HEK293 (cell line): Measurements from ENCODE around the gene RFX4.

Source experiments
- CTCF ChIA-PET: fragments of 350-600 bp; formaldehyde crosslinking; extraction: SDS; loops from one replicate; lab custom pipeline; 2021; ENCODE audit warnings: antibody characterized with exemption; lab: Yijun Ruan, JAX
- POLR2A ChIA-PET: fragments of 300-600 bp; formaldehyde crosslinking; extraction: SDS; loops from one replicate; lab custom pipeline; 2020; ENCODE audit warnings: antibody characterized with exemption, inconsistent platforms; lab: Yijun Ruan, JAX
- H3K27ac ChIP-seq: fragments of 200-500 bp; sonication (Bioruptor generic); 2 replicates; pipeline ENCODE4 v1.5.1; 2014; ENCODE audit warnings: low read depth, low read length, control low read depth, inconsistent platforms; ENCODE audit errors: extremely low read depth
- H3K36me3 ChIP-seq, 2 experiments: fragments of 200-500 bp in 1 of 2; sonication (Bioruptor generic) in 1 of 2; 1 replicate in 1 of 2; 2 replicates in 1 of 2; pipeline ENCODE4 v1.5.1; 2014 to 2017; ENCODE audit warnings: inconsistent platforms in 2 of 2, low read length in 2 of 2; ENCODE audit not compliant: control insufficient read depth in 2 of 2, insufficient read depth in 1 of 2
- H3K4me1 ChIP-seq: fragments of 200-500 bp; sonication (Bioruptor generic); 2 replicates; pipeline ENCODE4 v1.5.1; 2014; ENCODE audit warnings: mild to moderate bottlenecking, low read length, inconsistent platforms; ENCODE audit not compliant: control insufficient read depth, insufficient read depth
- H3K4me3 ChIP-seq: 2 replicates; pipeline ENCODE4 v1.5.1; 2011; ENCODE audit warnings: low read depth, mild to moderate bottlenecking, control low read depth, low read length, moderate library complexity
- H3K9me3 ChIP-seq: fragments of 200-500 bp; sonication (Bioruptor generic); 2 replicates; pipeline ENCODE4 v1.5.1; 2014; ENCODE audit warnings: low read depth, low read length, inconsistent platforms; ENCODE audit not compliant: control insufficient read depth, insufficient read depth
- EGR2 ChIP-seq: fragments of 450-650 bp; formaldehyde crosslinking; IDR thresholded peaks from 2 replicates; pipeline ENCODE4 v1.5.1; 2016; ENCODE audit warnings: low read depth, missing biosample characterization, missing genetic modification characterization
- FEZF1 ChIP-seq: fragments of 450-650 bp; formaldehyde crosslinking; IDR thresholded peaks from 2 replicates; pipeline ENCODE4 v1.5.1; 2016; ENCODE audit warnings: missing biosample characterization, missing genetic modification characterization
- GLIS1 ChIP-seq: fragments of 450-650 bp; formaldehyde crosslinking; IDR thresholded peaks from 2 replicates; pipeline ENCODE4 v1.5.1; 2016; ENCODE audit warnings: missing biosample characterization, missing genetic modification characterization
- MYNN ChIP-seq: fragments of 450-650 bp; formaldehyde crosslinking; IDR thresholded peaks from 2 replicates; pipeline ENCODE4 v1.5.1; 2016; ENCODE audit warnings: missing biosample characterization, missing genetic modification characterization, borderline replicate concordance
- ZBTB48 ChIP-seq: fragments of 450-650 bp; formaldehyde crosslinking; IDR thresholded peaks from 2 replicates; pipeline ENCODE4 v1.5.1; 2016; ENCODE audit warnings: missing biosample characterization, missing genetic modification characterization
- ZNF121 ChIP-seq: fragments of 450-650 bp; formaldehyde crosslinking; IDR thresholded peaks from 2 replicates; pipeline ENCODE4 v1.5.1; 2016; ENCODE audit warnings: missing biosample characterization, missing genetic modification characterization
- ZNF211 ChIP-seq: fragments of 450-650 bp; formaldehyde crosslinking; IDR thresholded peaks from 2 replicates; pipeline ENCODE4 v1.5.1; 2016; ENCODE audit warnings: low read depth, missing biosample characterization, missing genetic modification characterization
- ZNF266 ChIP-seq: fragments of 450-650 bp; formaldehyde crosslinking; IDR thresholded peaks from 2 replicates; pipeline ENCODE4 v1.5.1; 2016; ENCODE audit warnings: missing biosample characterization, missing genetic modification characterization, low read depth
- ZNF280D ChIP-seq: fragments of 450-650 bp; formaldehyde crosslinking; IDR thresholded peaks from 2 replicates; pipeline ENCODE4 v1.5.1; 2016; ENCODE audit warnings: missing biosample characterization, missing genetic modification characterization
- ZNF302 ChIP-seq: fragments of 450-650 bp; formaldehyde crosslinking; IDR thresholded peaks from 2 replicates; pipeline ENCODE4 v1.5.1; 2016; ENCODE audit warnings: missing biosample characterization, missing genetic modification characterization, low read depth
- ZNF488 ChIP-seq: fragments of 450-650 bp; formaldehyde crosslinking; IDR thresholded peaks from 2 replicates; pipeline ENCODE4 v1.5.1; 2016; ENCODE audit warnings: missing biosample characterization, missing genetic modification characterization
- ZNF521 ChIP-seq: fragments of 450-650 bp; formaldehyde crosslinking; IDR thresholded peaks from 2 replicates; pipeline ENCODE4 v1.5.1; 2017; ENCODE audit warnings: missing biosample characterization, mild to moderate bottlenecking, missing genetic modification characterization
- ZNF571 ChIP-seq: fragments of 450-650 bp; formaldehyde crosslinking; IDR thresholded peaks from 2 replicates; pipeline ENCODE4 v1.5.0; 2017; ENCODE audit warnings: missing biosample characterization, missing genetic modification characterization
- ZNF677 ChIP-seq: fragments of 450-650 bp; IDR thresholded peaks from 2 replicates; pipeline ENCODE4 v1.5.0; 2018; ENCODE audit warnings: missing biosample characterization, mild to moderate bottlenecking, missing genetic modification characterization, moderate library complexity
- ZNF707 ChIP-seq: fragments of 450-650 bp; formaldehyde crosslinking; IDR thresholded peaks from 2 replicates; pipeline ENCODE4 v1.5.1; 2016; ENCODE audit warnings: missing biosample characterization, missing genetic modification characterization
- ZNF776 ChIP-seq: fragments of 450-650 bp; formaldehyde crosslinking; IDR thresholded peaks from 2 replicates; pipeline ENCODE4 v1.5.0; 2017; ENCODE audit warnings: missing biosample characterization, missing genetic modification characterization, borderline replicate concordance
- TF ChIP-seq, protein P1 (sequence below): fragments of 450-650 bp; formaldehyde crosslinking; IDR thresholded peaks from 2 replicates; pipeline ENCODE4 v1.5.1; 2016; ENCODE audit warnings: missing biosample characterization, missing genetic modification characterization
- TF ChIP-seq, protein P2 (sequence below): fragments of 450-650 bp; formaldehyde crosslinking; IDR thresholded peaks from 2 replicates; pipeline ENCODE4 v1.5.1; 2016; ENCODE audit warnings: missing biosample characterization, missing genetic modification characterization
- TF ChIP-seq, protein P3 (sequence below): fragments of 450-650 bp; formaldehyde crosslinking; IDR thresholded peaks from 2 replicates; pipeline ENCODE4 v1.5.1; 2016; ENCODE audit warnings: missing biosample characterization, missing genetic modification characterization

Gene RFX4

DNA sequence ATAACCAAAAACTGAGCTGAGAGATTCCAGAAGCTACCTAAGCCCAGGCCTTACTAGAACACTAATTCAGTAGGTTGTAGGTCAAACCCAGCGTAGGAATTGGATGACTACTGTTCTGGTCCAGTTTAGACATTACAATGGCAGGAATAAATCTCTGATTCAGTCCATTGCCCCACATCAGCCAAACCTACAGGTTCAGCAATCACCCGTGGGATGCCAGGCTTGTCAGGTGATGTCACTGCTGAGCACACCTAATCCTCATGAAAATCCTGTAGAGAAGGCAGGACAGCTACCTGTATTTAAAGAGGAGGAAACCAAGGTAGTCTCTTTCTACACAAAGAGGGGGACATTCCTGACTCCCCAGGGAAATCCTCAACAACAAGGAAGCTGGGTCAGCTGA is 63.7 kb downstream of the RFX4 start:
- Histone ChIP-seq H3K9me3 (no peaks in the 10 kb centered on the region), H3K4me1 (no peaks in the 10 kb centered on the region), H3K36me3 (no peaks in the 10 kb centered on the region), H3K27ac (no peak overlapping the region), H3K4me3 (no peak overlapping the region)
- TF ChIP-seq ZNF521 (tag by site-specific recombination): no peak
- no peak for TF ChIP-seq ZNF121
- TF ChIP-seq ZNF571: no peak
- no peak for TF ChIP-seq ZNF776
- TF ChIP-seq FEZF1 (tag by site-specific recombination): no peak
- TF ChIP-seq ZNF266: no peak
- no peak for TF ChIP-seq ZNF280D (tag by site-specific recombination)
- TF ChIP-seq ZBTB48 (tag by site-specific recombination): no peak
- TF ChIP-seq ZNF302 (tag by site-specific recombination): no peak
- no peak for TF ChIP-seq GLIS1 (tag by site-specific recombination)
- TF ChIP-seq, protein P1, sequence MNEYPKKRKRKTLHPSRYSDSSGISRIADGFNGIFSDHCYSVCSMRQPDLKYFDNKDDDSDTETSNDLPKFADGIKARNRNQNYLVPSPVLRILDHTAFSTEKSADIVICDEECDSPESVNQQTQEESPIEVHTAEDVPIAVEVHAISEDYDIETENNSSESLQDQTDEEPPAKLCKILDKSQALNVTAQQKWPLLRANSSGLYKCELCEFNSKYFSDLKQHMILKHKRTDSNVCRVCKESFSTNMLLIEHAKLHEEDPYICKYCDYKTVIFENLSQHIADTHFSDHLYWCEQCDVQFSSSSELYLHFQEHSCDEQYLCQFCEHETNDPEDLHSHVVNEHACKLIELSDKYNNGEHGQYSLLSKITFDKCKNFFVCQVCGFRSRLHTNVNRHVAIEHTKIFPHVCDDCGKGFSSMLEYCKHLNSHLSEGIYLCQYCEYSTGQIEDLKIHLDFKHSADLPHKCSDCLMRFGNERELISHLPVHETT (tag by site-specific recombination): no peak
- TF ChIP-seq, protein P2, sequence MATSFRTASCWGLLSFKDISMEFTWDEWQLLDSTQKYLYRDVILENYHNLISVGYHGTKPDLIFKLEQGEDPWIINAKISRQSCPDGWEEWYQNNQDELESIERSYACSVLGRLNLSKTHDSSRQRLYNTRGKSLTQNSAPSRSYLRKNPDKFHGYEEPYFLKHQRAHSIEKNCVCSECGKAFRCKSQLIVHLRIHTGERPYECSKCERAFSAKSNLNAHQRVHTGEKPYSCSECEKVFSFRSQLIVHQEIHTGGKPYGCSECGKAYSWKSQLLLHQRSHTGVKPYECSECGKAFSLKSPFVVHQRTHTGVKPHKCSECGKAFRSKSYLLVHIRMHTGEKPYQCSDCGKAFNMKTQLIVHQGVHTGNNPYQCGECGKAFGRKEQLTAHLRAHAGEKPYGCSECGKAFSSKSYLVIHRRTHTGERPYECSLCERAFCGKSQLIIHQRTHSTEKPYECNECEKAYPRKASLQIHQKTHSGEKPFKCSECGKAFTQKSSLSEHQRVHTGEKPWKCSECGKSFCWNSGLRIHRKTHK (tag by site-specific recombination): no peak
- no peak for TF ChIP-seq ZNF211 (tag by site-specific recombination)
- TF ChIP-seq, protein P3, sequence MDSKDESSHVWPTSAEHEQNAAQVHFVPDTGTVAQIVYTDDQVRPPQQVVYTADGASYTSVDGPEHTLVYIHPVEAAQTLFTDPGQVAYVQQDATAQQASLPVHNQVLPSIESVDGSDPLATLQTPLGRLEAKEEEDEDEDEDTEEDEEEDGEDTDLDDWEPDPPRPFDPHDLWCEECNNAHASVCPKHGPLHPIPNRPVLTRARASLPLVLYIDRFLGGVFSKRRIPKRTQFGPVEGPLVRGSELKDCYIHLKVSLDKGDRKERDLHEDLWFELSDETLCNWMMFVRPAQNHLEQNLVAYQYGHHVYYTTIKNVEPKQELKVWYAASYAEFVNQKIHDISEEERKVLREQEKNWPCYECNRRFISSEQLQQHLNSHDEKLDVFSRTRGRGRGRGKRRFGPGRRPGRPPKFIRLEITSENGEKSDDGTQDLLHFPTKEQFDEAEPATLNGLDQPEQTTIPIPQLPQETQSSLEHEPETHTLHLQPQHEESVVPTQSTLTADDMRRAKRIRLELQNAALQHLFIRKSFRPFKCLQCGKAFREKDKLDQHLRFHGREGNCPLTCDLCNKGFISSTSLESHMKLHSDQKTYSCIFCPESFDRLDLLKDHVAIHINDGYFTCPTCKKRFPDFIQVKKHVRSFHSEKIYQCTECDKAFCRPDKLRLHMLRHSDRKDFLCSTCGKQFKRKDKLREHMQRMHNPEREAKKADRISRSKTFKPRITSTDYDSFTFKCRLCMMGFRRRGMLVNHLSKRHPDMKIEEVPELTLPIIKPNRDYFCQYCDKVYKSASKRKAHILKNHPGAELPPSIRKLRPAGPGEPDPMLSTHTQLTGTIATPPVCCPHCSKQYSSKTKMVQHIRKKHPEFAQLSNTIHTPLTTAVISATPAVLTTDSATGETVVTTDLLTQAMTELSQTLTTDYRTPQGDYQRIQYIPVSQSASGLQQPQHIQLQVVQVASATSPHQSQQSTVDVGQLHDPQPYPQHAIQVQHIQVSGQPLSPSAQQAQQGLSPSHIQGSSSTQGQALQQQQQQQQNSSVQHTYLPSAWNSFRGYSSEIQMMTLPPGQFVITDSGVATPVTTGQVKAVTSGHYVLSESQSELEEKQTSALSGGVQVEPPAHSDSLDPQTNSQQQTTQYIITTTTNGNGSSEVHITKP (tag by site-specific recombination): no peak
- TF ChIP-seq ZNF488 (tag by site-specific recombination): no peak
- no peak for TF ChIP-seq ZNF677 (tag by site-specific recombination)
- TF ChIP-seq ZNF707 (tag by site-specific recombination): no peak
- no peak for TF ChIP-seq MYNN
- no peak for TF ChIP-seq EGR2 (tag by site-specific recombination)
- ChIA-PET POLR2A (no interaction called here), CTCF (interaction anchor here (1.1 kb wide), 1 partner anchor 273 kb away, joined by 4 read pairs; no protein-coding TSS in a partner anchor)
